Activated CD4-positive, alpha-beta T cell treated with anti-CD3 and anti-CD28 coated beads, Interleukin-2, amount 50 U/mL, for 48 hours (primary cell): ENCODE data around the gene UPF3B.
A peak's percentile ranks its signal among the peaks of the same experiment; 100 is the strongest.
"Not testable (repeated sequence)": the region's sequence is repeated elsewhere in the genome, so short reads cannot be mapped to it uniquely, and the experiment has no call there.

ENCODE experiments used
- DNase-seq, 2 experiments: peaks; one replicate each; pipeline ENCODE4 v3.0.0-alpha.2; 2020

The UPF3B gene

DNA sequence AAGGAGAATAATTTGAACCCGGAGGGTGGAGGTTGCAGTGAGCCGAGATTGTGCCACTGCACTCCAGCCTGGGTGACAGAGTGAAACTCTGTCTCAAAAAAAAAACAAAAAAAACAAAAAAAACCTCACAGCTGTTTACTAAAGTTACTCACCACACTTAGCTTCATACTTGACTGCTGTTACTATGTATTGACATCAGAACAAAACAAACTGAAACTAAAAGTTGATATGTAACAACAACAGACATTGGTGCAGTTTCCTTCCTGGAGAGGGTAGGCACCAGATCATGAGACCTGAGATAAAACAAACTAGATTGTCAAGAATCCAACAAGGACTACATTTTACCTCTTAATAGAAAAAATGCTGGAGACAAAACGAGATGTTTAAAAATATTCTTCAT, 31.1 kb downstream of the UPF3B start:
- not testable (repeated sequence) for DNase-seq

DNA sequence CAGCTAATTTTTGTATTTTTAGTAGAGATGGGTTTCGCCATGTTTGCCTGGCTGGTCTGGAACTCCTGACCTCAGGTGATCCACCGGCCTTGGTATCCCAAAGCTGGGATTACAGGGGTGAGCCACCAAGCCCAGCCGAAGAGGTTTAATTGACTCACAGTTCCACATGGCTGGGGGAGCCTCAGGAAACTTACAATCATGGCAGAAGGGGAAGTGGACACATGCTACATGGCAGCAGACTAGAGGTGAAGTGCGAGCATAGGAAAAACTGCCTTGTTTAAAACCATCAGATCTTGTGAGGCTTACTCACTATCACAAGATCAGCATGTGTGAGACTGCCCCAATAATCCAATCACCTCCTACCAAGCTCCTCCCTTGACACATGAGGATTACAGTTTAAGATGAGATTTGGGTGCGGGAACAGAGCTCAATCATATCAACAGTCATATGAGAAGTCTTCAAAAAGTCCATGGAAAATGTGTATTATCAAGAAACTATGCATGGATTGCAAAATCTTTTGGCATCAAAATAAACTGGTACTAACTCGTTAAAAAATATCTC, 35.6 kb downstream of the UPF3B start:
- DNase-seq, result no peak

DNA sequence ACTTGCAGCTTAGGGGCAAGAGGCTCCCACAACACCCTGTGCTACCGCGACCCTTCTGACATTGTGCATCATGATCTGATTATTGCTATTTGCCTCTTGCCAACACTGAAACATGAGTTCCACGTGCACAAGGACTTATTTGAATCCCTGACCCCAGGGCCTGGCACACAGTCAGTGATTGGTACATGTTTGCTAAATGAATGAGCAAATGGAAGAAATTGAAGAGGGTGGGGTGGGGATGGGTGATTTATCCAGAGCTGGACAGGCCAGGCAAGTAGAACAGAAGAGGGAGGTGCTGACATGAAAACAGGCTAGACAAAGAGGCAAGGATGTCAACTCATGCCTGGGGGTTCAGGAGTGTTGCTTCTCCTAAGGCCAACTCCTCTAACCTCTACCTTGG, 36.5 kb downstream of the UPF3B start:
- no peak for DNase-seq

DNA sequence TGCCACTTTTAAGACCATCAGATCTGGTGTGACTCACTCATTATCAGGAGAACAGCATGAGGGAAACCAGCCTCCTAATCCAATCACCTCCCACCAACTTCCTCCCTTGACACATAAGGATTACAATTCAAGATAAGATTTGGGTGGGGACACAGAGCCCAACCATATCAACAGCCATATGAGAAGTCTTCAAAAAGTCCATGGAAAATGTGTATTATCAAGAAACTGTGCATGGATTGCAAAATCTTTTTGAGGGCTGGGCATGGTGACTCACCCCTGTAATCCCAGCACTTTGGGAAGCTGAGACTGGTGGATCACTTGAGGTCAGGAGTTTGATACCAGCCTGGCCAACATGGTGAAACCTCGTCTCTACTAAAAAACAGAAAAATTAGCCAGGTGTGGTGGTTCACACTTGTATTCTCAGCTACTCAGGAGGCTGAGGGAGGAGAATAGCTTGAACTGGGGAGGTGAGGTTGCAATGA, 43.5 kb downstream of the UPF3B start:
- DNase-seq, result no peak

DNA sequence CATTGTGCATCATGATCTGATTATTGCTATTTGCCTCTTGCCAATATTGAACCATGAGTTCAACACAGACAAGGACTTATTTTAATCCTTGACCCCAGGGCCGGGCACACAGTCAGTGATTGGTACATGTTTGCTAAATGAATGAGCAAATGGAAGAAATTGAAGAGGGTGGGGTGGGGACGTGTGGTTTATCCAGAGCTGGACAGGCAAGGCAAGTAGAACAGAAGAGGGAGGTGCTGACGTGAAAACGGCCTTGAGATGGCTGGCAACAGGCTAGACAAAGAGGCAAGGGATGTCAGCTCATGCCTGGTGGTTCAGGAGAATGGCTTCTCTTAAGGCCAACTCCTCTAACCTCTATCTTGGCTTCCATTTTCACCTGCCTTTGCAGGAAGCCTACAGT, 44.3 kb downstream of the UPF3B start:
- DNase-seq, result not testable (repeated sequence)

DNA sequence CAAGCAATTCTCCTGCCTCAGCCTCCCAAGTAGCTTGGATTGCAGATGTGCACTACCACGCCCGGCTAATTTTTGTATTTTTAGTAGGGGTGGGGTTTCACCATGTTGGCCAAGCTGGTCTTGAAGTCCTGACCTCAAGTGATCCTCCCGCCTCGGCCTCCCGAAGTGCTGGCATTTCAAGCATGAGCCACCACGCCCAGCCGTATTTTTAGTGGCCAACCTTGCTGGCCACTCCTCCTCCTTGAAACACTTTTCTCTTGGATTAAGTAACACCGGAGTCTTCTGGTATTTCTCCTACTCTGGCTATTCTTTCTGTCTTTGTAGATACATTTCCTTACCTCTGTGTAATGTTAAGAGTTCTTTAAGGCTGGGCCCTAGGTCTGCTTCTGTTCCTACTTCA, 50.2 kb downstream of the UPF3B start:
- DNase-seq, result no peak

DNA sequence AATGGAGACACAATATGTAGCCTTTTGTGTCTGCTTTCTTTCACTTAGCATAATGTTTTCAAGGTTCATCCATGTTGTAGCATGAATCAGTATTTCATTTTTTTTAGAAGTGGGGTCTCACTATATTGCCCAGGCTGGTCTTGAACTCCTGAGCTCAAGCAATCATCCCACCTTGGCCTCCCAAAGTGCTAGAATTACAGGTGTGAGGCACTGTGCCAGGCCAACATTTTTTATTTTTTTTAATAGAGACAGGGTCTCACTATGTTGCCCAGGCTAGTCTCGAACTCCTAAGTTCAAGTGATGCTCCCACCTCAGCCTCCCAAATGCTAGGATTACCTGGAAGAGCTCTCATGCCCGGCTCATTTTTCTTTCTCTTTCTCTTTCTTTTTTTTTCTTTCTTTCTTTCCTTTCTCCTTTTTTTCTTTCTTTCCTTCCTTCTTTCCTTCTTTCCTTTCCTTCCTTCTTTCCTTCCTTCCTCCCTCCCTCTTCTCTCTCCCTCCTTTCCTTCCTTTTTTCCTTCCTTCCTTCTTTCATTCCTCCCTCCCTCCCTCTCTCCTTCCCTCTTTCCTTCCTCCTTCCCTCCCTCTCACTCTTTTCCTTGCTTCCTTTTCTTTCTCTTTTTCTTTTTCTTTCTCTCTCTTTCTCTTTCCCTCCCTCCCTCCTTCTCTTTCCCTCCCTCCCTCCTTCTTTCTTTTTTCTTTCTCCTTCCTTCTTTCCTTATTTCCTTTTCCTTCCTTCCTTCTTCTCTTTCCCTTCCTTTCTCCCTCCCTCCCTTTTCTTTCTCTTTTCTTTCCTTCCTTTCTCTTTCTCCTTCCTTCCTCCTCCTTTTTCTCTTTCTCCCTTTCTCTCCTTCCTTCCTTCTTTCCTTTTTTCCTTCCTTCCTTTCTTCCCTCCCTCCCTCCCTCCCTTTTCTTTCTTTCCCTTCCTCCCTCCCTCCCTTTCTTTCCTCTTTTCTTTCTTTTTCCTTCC, 51.2 kb downstream of the UPF3B start:
- no peak for DNase-seq

DNA sequence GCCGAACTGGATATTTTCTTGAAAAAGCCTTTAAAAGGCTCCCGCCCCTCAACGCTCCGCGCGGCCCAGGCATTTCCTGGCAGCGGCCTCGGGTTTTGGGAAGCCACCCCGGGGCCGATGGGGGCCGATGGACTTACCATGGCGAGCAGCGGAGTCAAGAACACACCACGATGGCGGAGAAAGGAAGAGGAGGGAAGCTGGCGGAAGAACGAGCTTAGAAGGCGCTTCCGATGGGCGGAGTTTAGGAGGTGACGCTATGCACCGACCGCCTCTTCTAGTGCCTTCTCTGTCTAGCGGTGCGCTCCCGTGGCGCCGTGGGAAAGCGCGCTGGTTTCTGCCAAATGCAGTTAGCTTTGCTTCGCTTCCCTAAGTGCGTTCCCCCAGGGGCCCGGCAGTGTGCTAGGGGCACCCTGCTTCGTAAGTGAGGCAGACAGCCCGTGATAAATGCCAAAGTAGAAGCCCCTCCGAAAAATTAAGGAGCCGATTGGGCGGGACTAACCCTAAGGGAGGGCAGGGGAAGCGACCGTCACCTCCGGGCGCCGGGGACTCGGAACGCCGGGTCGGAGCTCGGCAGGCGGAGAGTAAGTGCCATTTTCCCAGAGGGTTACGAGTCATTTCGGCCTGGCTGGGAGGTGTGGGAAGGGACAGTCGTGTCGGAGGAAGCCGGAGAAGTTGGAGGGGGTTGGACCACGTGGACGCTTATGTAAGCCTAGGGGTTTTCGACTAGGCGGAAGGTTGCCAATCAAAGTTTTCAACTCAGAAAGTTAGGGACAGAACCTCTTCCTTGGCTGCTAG, 61.1 kb downstream of the UPF3B start, which contains the start of gene RPL39:
TSS of gene RPL39 (minus strand) at position 194 of the 795 bp plus-strand sequence. CDS start at position 140, 54 bp downstream.
- DNase-seq, result peak; percentile 75 to 83

DNA sequence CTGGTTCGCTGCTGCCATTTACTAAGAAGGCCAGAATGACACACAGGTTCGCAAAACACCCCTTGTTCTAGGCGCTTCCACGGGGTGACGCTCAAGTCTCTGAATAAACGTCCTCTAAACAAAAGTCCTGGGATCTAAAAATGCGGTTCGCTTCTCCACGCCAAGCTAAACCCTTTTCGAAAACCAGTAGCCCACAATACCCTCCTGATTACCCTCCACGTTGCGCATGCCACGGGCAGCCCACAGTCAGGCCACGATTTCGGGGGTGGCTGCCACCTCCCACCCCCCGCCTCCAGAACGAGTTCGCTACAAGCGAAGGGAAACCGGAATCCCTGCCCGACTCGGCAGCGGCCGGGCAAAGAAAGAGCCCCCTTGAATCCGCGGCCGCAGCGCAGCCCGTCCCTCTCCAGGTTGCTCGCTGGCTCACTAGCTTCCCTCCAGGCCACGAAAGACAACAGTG, 61.8 kb downstream of the UPF3B start:
- DNase-seq, result peak; percentile 26 to 38

DNA sequence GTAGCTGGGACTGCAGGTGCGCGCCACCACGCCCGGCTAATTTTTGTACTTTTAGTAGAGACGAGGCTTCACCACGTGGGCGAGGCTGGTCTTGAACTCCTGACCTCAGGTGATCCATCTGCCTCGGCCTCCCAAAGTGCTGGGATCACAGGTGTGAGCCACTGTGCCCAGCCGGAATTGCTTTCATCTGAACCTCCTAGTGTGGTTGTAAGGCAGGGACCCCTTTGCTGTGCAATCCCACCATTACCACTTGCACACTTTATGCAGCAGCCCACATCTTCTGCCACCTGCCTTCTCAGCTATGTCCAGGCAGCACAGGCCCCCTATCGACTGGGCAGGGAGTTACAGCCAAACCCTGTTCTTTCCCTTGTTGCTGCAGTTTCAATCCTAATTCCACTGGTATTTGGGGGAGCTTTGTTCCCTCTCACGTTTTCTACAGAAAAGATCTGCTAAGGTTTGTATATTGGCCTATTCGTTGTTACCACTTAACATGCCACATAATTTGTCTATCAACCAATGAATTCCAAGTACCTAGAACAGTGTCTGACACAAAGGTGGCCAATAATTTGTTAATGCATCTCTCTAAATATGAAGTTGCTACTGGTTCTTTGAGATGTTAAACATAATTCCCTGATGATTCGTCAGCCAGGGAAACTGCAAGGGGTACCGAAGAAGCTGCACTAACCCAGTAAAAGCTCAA, 67.9 kb downstream of the UPF3B start:
- peak; percentile 48 to 57 for DNase-seq
